Caco-2 (cell line): ENCODE results near the gene ERP29. TPM values are rescaled to one million over a fixed set of nuclear protein-coding genes. Genes with fewer than 3 reads are reported as not detected.
"Not testable (repeated sequence)": the region's sequence is repeated elsewhere in the genome, so short reads cannot be mapped to it uniquely, and the experiment has no call there.

Experiments
- BruUV-seq: library from RNA; stranded (reverse); fragments of 400-500 nt; replicated peaks from 2 replicates; lab custom pipeline; 2021; lab: Mats Ljungman, UMichigan
- CTCF ChIA-PET: fragments of 300-600 bp; sonication (Branson Sonifier 250); formaldehyde crosslinking; loops from one replicate; lab custom pipeline; 2022; ENCODE audit warnings: antibody characterized with exemption; lab: Charles Lee
- POLR2A ChIA-PET: fragments of 300-600 bp; sonication (Branson Sonifier 250); formaldehyde crosslinking; loops from one replicate; lab custom pipeline; 2022; ENCODE audit warnings: antibody characterized with exemption; lab: Charles Lee
- DNase-seq, 2 experiments: peaks; one replicate each; pipeline versions ENCODE4 v3.0.0 to v3.0.0-alpha.2; 2020 to 2022
- H3K27me3 ChIP-seq: replicated peaks from 2 replicates; pipeline ENCODE4 v1.6.0; 2011; ENCODE audit warnings: low read length; ENCODE audit not compliant: control insufficient read depth, insufficient read depth
- H3K36me3 ChIP-seq: 2 replicates; pipeline ENCODE4 v1.5.1; 2011; ENCODE audit warnings: low read length; ENCODE audit not compliant: control insufficient read depth, insufficient read depth
- H3K4me1 ChIP-seq: fragments of 250-450 bp; sonication (Bioruptor Pico); 2 replicates; pipeline ENCODE4 v1.5.1; 2020; ENCODE audit warnings: mild to moderate bottlenecking
- H3K4me3 ChIP-seq: 2 replicates; pipeline ENCODE4 v1.5.1; 2011; ENCODE audit warnings: low read depth, mild to moderate bottlenecking, control low read depth, low read length
- H3K9me3 ChIP-seq: fragments of 250-450 bp; sonication (Bioruptor Pico); 2 replicates; pipeline ENCODE4 v1.5.1; 2020; ENCODE audit warnings: mild to moderate bottlenecking, moderate library complexity
- H3K27ac Mint-ChIP-seq: one replicate; pipeline ENCODE4 v1.8.0; 2022; ENCODE audit warnings: mixed read lengths; ENCODE audit not compliant: unreplicated experiment
- H3K27me3 Mint-ChIP-seq: one replicate; pipeline ENCODE4 v1.8.0; 2022; ENCODE audit warnings: mixed read lengths; ENCODE audit not compliant: insufficient read depth, unreplicated experiment
- H3K36me3 Mint-ChIP-seq: one replicate; pipeline ENCODE4 v1.8.0; 2022; ENCODE audit warnings: mild to moderate bottlenecking, mixed read lengths; ENCODE audit not compliant: insufficient read depth, unreplicated experiment
- H3K4me1 Mint-ChIP-seq: one replicate; pipeline ENCODE4 v1.8.0; 2022; ENCODE audit warnings: low read depth, mixed read lengths; ENCODE audit not compliant: unreplicated experiment
- H3K4me3 Mint-ChIP-seq: one replicate; pipeline ENCODE4 v1.8.0; 2022; ENCODE audit warnings: mild to moderate bottlenecking, moderate library complexity, mixed read lengths; ENCODE audit not compliant: unreplicated experiment
- H3K9me3 Mint-ChIP-seq: one replicate; pipeline ENCODE4 v1.8.0; 2022; ENCODE audit warnings: mixed read lengths; ENCODE audit not compliant: unreplicated experiment
- CTCF ChIP-seq, 2 experiments: fragments of 200-600 bp in 1 of 2; IDR thresholded peaks; 1 replicate in 1 of 2; 2 replicates in 1 of 2; pipeline versions ENCODE4 v1.5.1 to v1.8.0; 2011 to 2022; ENCODE audit warnings: antibody characterized with exemption in 1 of 2, control low read depth in 1 of 2, inconsistent platforms in 1 of 2, low read depth in 1 of 2, low read length in 1 of 2, mild to moderate bottlenecking in 1 of 2, moderate library complexity in 1 of 2; ENCODE audit not compliant: insufficient read depth in 1 of 2, severe bottlenecking in 1 of 2, unreplicated experiment in 1 of 2
- intact Hi-C: fragments of 100-400 bp; cut with micrococcal nuclease; formaldehyde crosslinking; loops from one replicate; pipeline ENCODE4 v1.10.0; 2022; ENCODE audit not compliant: unreplicated experiment
- total RNA-seq: library from RNA; stranded (reverse); gene quantifications from 2 replicates; pipeline ENCODE4 v1.2.3, GENCODE V29; 2022

Gene ERP29
- total RNA-seq, 1 experiment from 2014 or later: 231 TPM

GRCh38 chr12:112005419-112006395 is 7.5 kb upstream of the ERP29 start:
- CTCF ChIA-PET: interaction anchor here (1.1 kb wide), 1 partner anchor 61 kb away, joined by 5 read pairs; no protein-coding TSS in a partner anchor
- Histone ChIP-seq H3K27me3 (no peaks in the 10 kb centered on the region), H3K4me3 (no peak overlapping the region), H3K36me3 (no peaks in the 10 kb centered on the region), H3K9me3 (no peaks in the 10 kb centered on the region), H3K4me1 (peaks cover 7% of the 10 kb centered on the region)
- H3K4me3 Mint-ChIP-seq: peak overlapping the region; percentile 27
- peaks cover 12% of the 10 kb centered on the region for H3K4me1 Mint-ChIP-seq
- BruUV-seq: no TSS peak
- peak; percentile 45 to 49 for DNase-seq
- H3K27ac Mint-ChIP-seq: peak overlapping the region; percentile 6
- H3K27me3 Mint-ChIP-seq: no peaks in the 10 kb centered on the region
- H3K36me3 Mint-ChIP-seq: no peaks in the 10 kb centered on the region
- H3K9me3 Mint-ChIP-seq: no peaks in the 10 kb centered on the region
- intact Hi-C loops: no loop called here
- TF ChIP-seq CTCF (IDR thresholded peaks at IDR 0.05; ENCODE audit: insufficient read depth in 1 of 2, low read depth in 1 of 2, low read length in 1 of 2, severe bottlenecking in 1 of 2, unreplicated experiment in 1 of 2): no peak
- POLR2A ChIA-PET: no interaction called here

DNA sequence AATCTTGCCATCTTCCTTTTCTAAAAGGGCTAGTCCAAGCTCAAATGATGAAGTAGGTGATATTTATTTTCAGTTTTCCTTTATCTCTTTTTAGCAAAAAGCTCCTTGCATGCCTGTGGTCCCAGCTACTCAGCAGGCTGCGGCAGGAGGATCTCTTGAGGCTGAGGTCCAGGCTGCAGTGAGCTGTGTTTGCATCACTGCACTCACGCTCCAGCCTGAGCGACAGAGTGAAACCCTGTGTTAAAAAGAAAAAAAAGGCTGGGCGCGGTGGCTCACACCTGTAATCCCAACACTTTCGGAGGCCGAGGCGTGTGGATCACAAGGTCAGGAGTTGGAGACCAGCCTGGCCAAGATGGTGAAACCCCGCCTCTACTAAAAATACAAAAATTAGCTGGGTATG is 5.3 kb upstream of the ERP29 start:
- Histone ChIP-seq H3K4me3 (no peak overlapping the region), H3K27me3 (no peaks in the 10 kb centered on the region), H3K36me3 (no peaks in the 10 kb centered on the region), H3K9me3 (no peaks in the 10 kb centered on the region), H3K4me1 (peaks cover 14% of the 10 kb centered on the region)
- no peak for DNase-seq
- H3K27me3 Mint-ChIP-seq: no peaks in the 10 kb centered on the region
- H3K36me3 Mint-ChIP-seq: peaks cover 8% of the 10 kb centered on the region
- no peak overlapping the region for H3K4me3 Mint-ChIP-seq
- no peak for TF ChIP-seq CTCF (IDR thresholded peaks at IDR 0.05; ENCODE audit: insufficient read depth in 1 of 2, low read depth in 1 of 2, low read length in 1 of 2, severe bottlenecking in 1 of 2, unreplicated experiment in 1 of 2)
- H3K9me3 Mint-ChIP-seq: no peaks in the 10 kb centered on the region
- CTCF ChIA-PET: no interaction called here
- H3K27ac Mint-ChIP-seq: no peak overlapping the region
- intact Hi-C loops: no loop called here
- peaks cover 19% of the 10 kb centered on the region for H3K4me1 Mint-ChIP-seq
- POLR2A ChIA-PET: interaction anchor here (0.7 kb wide), 1 partner anchor 10 kb away, joined by 3 read pairs; no protein-coding TSS in a partner anchor
- no TSS peak for BruUV-seq

DNA sequence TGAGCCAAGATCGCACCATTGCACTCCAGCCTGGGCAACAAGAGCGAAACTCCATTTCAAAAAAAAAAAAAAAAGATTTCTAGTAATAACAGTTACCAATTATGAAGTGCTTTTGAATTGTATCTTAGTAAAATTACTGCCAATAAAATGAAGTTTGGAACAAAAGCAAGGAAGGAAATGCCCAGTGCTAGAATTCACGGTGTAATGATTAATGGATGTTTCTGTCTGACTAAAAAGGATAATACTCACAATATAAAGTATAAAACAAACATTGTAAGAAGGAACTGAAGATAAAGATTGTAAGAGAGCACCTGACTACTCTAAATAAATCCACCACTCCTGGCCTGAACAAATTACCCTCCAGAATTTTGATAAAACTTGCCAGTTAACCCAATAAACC is 4.3 kb upstream of the ERP29 start:
- H3K27me3 Mint-ChIP-seq: no peaks in the 10 kb centered on the region
- no TSS peak for BruUV-seq

GRCh38 chr12:112009596-112009995 is 3.6 kb upstream of the ERP29 start:
- H3K27me3 Mint-ChIP-seq, H3K4me3 ChIP-seq, H3K4me3 Mint-ChIP-seq, H3K27ac Mint-ChIP-seq, DNase-seq, H3K9me3 Mint-ChIP-seq, intact Hi-C loops, BruUV-seq, H3K9me3 ChIP-seq, H3K36me3 ChIP-seq, H3K27me3 ChIP-seq, CTCF ChIA-PET: not testable (repeated sequence)
- peaks cover 14% of the 10 kb centered on the region for H3K4me1 ChIP-seq
- POLR2A ChIA-PET: interaction anchor here (0.7 kb wide), 1 partner anchor 346 kb away, joined by 7 read pairs; no protein-coding TSS in a partner anchor
- peaks cover 19% of the 10 kb centered on the region for H3K4me1 Mint-ChIP-seq
- H3K36me3 Mint-ChIP-seq: peaks cover 25% of the 10 kb centered on the region

More for the DNA sequence above, 4.3 kb upstream of the ERP29 start:
- H3K4me1 ChIP-seq: peaks cover 14% of the 10 kb centered on the region
- H3K36me3 ChIP-seq: no peaks in the 10 kb centered on the region
- Mint-ChIP-seq H3K4me3 (no peak overlapping the region), H3K36me3 (peaks cover 18% of the 10 kb centered on the region), H3K4me1 (peaks cover 19% of the 10 kb centered on the region), H3K27ac (no peak overlapping the region), H3K9me3 (no peaks in the 10 kb centered on the region)
- no peaks in the 10 kb centered on the region for H3K9me3 ChIP-seq
- intact Hi-C loops: no loop called here
- no peak for DNase-seq
- H3K4me3 ChIP-seq: no peak overlapping the region
- ChIA-PET CTCF (no interaction called here), POLR2A (no interaction called here)
- TF ChIP-seq CTCF (IDR thresholded peaks at IDR 0.05; ENCODE audit: insufficient read depth in 1 of 2, low read depth in 1 of 2, low read length in 1 of 2, severe bottlenecking in 1 of 2, unreplicated experiment in 1 of 2): no peak
- no peaks in the 10 kb centered on the region for H3K27me3 ChIP-seq
